GM18867 (cell line): ENCODE results near the gene RPS19.
"Not testable (repeated sequence)": the region's sequence is repeated elsewhere in the genome, so short reads cannot be mapped to it uniquely, and the experiment has no call there.

Source experiments
- ATAC-seq: cut with Tn5 transposase; IDR thresholded peaks from one replicate; pipeline ENCODE4 v1.9.1; 2021; ENCODE audit warnings: mild to moderate bottlenecking, moderate library complexity; ENCODE audit not compliant: unreplicated experiment

Gene RPS19

GRCh38 chr19:41859213-41859617 lies 840 bp upstream of the RPS19 start:
- ATAC-seq, result no peak

- ATAC-seq, result no peak
These were observed 512 bp downstream of the RPS19 start for GRCh38 chr19:41860419-41861115.

GRCh38 chr19:41861116-41861768 lies 1.2 kb downstream of the RPS19 start:
- ATAC-seq, result no peak

GRCh38 chr19:41861846-41862245 lies 1.8 kb downstream of the RPS19 start:
- no peak for ATAC-seq

- ATAC-seq, result no peak
These were observed 2.5 kb downstream of the RPS19 start for GRCh38 chr19:41862445-41862986.

GRCh38 chr19:41863209-41863931 lies 3.3 kb downstream of the RPS19 start:
- no peak for ATAC-seq

GRCh38 chr19:41864374-41864773 lies 4.3 kb downstream of the RPS19 start:
- no peak for ATAC-seq

- no peak for ATAC-seq
These were observed 6.2 kb downstream of the RPS19 start for GRCh38 chr19:41866284-41866683.

- ATAC-seq, result no peak
These were observed 8.3 kb downstream of the RPS19 start for GRCh38 chr19:41868120-41868988.

GRCh38 chr19:41868989-41869300 lies 8.9 kb downstream of the RPS19 start:
- no peak for ATAC-seq

- ATAC-seq, result no peak
These were observed 9.4 kb downstream of the RPS19 start for GRCh38 chr19:41869374-41869955.

GRCh38 chr19:41870401-41870873 lies 10.4 kb downstream of the RPS19 start:
- no peak for ATAC-seq

GRCh38 chr19:41871573-41872383 lies 11.7 kb downstream of the RPS19 start:
- peak; percentile 51 for ATAC-seq

- no peak for ATAC-seq
These were observed 12.3 kb downstream of the RPS19 start for GRCh38 chr19:41872384-41872774.

- no peak for ATAC-seq
These were observed 13.0 kb downstream of the RPS19 start for GRCh38 chr19:41872775-41873647.

GRCh38 chr19:41875973-41876372 lies 15.9 kb downstream of the RPS19 start:
- ATAC-seq, result not testable (repeated sequence)

- ATAC-seq, result peak; percentile 60
These were observed 17.1 kb downstream of the RPS19 start, which contains the start of gene CD79A for GRCh38 chr19:41876847-41877832. Gene CD79A (plus strand): TSS chr19:41877279. CDS start chr19:41877305, 26 bp downstream.
